OCI-LY1 (cell line): ENCODE data around the gene MDC1.

Experiments
- CTCF ChIP-seq: fragments of 200-600 bp; sonication (generic), shearing (Covaris generic); IDR thresholded peaks from 2 replicates; pipeline ENCODE4 v1.5.1; 2017; ENCODE audit warnings: mild to moderate bottlenecking, antibody characterized with exemption, low read length, moderate library complexity, mixed read lengths
- EZH2 ChIP-seq: fragments of 200-600 bp; sonication (generic), shearing (Covaris generic); IDR thresholded peaks from 2 replicates; pipeline ENCODE4 v1.8.0; 2017; ENCODE audit warnings: borderline replicate concordance, mixed run types, mild to moderate bottlenecking, antibody characterized with exemption, low read length, moderate library complexity, mixed read lengths

DNA sequence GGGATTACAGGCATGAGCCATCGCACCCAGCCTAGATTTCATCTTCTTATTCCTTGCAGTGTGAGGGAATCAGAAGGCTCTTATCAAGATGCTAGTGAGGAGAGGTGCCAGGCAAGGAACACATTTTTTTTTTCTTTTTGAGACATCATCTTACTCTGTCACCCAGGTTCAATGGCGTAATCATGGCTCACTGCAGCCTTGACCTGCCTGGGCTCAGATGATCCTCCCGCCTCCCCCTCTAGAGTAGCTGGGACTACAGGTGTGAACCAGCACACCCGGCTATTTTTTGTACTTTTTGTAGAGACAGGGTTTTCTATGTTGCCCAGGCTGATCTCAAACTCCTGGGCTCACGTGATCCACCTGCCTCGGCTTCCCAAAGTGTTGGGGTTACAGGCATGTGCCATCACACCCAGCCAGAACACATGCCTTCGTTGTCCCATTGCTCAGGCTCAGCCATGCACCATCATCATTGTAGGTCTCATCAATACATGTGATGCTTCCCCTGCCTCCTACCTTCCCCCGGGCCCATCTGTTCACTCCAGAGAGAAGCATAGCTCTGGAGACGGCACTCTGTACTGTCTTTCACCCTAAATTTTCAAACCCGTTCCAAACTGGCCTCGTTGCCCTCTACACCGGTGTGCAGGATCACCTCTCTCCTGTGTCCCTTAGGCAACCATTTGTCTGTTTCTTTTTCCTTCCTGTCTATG, 15.3 kb upstream of the MDC1 start:
- TF ChIP-seq CTCF (no peak), EZH2 (no peak)
